GM18873 (cell line): ENCODE results near the gene AGBL5.
"Not testable (repeated sequence)": the region's sequence is repeated elsewhere in the genome, so short reads cannot be mapped to it uniquely, and the experiment has no call there.

Experiments used
- ATAC-seq: cut with Tn5 transposase; IDR thresholded peaks from one replicate; pipeline ENCODE4 v1.9.1; 2021; ENCODE audit warnings: mild to moderate bottlenecking, moderate library complexity, moderate number of reproducible peaks; ENCODE audit not compliant: unreplicated experiment, low FRiP score

AGBL5 gene

DNA sequence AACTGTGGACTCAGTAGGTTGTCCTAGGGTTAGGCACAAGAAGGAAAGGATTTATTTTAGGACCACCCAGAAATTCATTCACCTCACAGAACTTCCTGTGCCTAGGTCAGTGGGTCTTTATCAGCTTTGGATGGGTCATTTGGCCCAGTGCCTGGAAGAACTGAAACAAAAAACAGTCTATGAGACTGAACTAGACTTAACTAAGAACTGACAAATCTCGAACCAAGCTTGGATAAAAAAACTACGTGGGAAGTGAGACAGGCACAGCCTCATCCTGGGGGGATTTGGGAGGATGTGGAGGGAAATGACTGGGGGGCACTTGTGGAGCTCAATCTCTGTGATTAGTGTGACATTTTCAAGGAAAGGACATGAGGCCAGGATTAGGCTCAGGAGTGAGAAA lies 22.3 kb downstream of the AGBL5 start:
- ATAC-seq: no peak

- ATAC-seq: no peak
These were observed 23.5 kb downstream of the AGBL5 start for GRCh38 chr2:27074738-27075565.

DNA sequence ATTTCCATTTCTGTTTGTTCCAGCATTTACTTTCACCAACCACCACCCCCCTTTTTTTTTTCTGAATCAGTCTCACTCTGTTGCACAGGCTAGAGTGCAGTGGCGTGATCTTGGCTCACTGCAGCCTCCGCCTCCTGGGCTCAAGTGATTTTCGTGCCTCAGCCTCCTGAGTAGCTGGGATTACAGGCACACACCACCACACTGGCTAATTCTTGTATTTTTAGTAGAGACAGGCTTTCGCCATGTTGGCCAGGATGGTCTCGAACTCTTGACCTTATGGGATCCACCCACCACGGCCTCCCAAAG lies 24.1 kb downstream of the AGBL5 start:
- not testable (repeated sequence) for ATAC-seq

DNA sequence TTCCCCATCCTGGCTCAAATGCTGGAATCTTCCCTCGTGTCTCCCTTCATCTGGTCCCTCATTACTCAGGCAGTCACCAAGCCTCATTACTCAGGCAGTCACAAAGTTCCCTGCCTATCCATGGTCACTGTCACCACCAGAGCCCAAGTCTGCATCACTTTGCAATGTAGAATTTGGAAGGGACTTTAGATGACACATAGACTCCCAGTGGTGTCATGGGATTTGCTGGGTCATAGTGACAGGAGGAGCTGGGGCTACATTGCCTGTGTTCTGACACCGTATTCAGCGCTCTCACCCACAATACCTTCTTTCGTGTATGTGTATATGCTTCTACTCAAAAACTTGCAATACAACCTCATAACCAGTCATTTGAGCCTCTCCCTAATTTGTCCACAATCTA lies 24.9 kb downstream of the AGBL5 start:
- ATAC-seq: no peak

GRCh38 chr2:27077231-27077630 lies 25.8 kb downstream of the AGBL5 start:
- no peak for ATAC-seq

DNA sequence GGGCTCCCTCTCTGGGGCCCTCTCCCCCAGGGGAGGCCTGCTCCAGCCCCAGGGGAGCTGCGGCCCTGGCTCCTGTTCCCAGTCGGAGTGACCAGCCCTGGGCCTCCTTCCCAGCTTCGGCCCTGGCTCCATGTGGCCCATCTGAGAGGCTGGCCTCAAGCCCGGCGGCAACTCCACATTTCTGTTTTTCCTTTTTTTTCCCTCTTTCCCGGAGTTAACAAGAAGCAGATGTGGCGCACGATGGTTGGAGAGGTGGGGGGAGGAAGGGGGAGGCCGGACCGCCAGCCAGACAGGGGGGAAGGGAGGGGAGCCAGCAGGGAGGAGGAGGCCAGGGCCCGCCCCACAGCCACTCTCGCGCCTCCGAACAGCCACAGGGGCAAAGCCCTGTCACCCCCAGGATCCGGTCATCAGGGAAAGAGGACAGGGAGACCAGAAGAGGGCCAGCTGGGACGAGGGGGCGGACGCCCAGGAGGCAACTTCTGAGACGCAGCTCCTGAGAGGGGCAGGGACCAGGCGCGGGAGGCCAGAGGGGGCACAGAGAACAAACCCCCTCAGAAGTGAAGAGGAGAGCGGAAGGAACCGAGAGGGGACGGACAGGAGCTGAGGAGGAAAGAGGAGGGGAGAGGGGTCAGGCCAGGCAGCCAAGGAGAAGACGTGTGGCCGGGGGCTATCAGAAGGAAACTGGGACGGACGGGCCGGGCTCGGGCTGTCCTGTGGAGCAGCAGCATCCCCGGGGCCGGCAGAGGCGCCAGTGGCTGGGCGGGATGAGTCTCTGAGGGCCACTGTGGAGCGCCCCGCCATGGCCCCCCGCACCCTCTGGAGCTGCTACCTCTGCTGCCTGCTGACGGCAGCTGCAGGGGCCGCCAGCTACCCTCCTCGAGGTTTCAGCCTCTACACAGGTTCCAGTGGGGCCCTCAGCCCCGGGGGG lies 27.1 kb downstream of the AGBL5 start, which contains the start of gene EMILIN1:
Gene EMILIN1 (plus strand): TSS at position 349 of the 928 bp plus-strand sequence. CDS start 451 bp downstream, at position 800.
- no peak for ATAC-seq

DNA sequence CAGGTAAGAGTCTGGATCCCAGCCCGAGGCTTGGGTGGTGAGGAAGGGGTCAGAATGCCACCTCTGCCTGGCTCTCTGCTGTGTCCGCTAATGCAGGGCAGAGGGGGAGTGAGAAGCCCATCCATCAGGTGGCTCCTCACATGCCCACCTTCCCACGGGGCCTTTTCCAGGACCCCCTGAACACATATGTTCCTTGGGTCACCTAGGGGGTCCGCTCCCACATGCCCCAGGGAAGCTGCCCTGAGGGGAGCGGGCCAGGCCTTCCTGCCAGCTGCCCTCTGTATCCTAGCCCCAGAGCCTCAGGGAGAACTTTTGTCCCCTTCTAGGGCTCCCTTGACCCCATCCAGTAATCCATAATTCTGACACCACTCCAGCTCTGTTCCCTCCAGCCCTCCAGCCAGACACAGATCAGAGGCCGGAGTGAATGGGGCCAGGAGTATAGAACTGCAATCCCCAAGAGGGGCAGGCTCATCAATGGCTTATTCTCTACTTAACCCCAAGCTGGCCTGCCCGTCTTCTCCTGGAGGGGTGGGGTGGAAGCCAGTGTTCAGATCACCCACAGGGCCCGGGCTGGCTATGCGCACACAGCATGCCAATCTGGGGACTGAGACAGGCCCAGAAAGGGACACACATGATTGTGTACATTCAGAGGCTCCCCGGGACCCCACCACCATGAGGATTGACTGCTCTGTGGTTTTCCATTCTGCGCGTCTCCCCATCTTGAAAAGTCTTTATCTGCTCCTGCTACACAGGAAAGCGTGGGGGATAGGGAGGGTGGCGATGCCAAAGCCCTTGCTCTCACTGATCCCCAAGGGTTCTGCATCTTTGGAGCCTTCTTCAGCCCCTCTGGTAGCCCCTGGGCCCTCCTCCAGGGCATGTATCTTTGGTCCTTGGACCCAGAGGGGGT lies 28.0 kb downstream of the AGBL5 start:
- no peak for ATAC-seq

- no peak for ATAC-seq
These were observed 28.6 kb downstream of the AGBL5 start for GRCh38 chr2:27080140-27080469.

- ATAC-seq: no peak
These were observed 29.1 kb downstream of the AGBL5 start for GRCh38 chr2:27080603-27080936.

DNA sequence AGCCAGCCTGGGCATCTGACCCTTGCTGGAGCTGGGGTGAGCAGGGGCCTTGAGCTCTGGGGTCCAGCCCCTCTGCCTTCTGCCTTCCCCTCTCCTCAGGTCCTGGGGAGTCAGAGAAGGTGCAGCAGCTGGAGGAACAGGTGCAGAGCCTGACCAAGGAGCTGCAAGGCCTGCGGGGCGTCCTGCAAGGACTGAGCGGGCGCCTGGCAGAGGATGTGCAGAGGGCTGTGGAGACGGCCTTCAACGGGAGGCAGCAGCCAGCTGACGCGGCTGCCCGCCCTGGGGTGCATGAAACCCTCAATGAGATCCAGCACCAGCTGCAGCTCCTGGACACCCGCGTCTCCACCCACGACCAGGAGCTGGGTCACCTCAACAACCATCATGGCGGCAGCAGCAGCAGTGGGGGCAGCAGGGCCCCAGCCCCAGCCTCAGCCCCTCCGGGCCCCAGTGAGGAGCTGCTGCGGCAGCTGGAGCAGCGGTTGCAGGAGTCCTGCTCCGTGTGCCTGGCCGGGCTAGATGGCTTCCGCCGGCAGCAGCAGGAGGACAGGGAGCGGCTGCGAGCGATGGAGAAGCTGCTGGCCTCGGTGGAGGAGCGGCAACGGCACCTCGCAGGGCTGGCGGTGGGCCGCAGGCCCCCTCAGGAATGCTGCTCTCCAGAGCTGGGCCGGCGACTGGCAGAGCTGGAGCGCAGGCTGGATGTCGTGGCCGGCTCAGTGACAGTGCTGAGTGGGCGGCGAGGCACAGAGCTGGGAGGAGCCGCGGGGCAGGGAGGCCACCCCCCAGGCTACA lies 30.7 kb downstream of the AGBL5 start:
- no peak for ATAC-seq

DNA sequence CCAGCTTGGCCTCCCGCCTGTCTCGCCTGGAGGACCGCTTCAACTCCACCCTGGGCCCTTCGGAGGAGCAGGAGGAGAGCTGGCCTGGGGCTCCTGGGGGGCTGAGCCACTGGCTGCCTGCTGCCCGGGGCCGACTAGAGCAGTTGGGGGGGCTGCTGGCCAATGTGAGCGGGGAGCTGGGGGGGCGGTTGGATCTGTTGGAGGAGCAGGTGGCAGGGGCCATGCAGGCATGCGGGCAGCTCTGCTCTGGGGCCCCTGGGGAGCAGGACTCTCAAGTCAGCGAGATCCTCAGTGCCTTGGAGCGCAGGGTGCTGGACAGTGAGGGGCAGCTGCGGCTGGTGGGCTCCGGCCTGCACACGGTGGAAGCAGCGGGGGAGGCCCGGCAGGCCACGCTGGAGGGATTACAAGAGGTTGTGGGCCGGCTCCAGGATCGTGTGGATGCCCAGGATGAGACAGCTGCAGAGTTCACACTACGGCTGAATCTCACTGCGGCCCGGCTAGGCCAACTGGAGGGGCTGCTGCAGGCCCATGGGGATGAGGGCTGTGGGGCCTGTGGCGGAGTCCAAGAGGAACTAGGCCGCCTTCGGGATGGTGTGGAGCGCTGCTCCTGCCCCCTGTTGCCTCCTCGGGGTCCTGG lies 31.4 kb downstream of the AGBL5 start:
- no peak for ATAC-seq

GRCh38 chr2:27083410-27084296 lies 32.2 kb downstream of the AGBL5 start:
- no peak for ATAC-seq

- no peak for ATAC-seq
These were observed 33.0 kb downstream of the AGBL5 start for GRCh38 chr2:27084297-27085061.

DNA sequence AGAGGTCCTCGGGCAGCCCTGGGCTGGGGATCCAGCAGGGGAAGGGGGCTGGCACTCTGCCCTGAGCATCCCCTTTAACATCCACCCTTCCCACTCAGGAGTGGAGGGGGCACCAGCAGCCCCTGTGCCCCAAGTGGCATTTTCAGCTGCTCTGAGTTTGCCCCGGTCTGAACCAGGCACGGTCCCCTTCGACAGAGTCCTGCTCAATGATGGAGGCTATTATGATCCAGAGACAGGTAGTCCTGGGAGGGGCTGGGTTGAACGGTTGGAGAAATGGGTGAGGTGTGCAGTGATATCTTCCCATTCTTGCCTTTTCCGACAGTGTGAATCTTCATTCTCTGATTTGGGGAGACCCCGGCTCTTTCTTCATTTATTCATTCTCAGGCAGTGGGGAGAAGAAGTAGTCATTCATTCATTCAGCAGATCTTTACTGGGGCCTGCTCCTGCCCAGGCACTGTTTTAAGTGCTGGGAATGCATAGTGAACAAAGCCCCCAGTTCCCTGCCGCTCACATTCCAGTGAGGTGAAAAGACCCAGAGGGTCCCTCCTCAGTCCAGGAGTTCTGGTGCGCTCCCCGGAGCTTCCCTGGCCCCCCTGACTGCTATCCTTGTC lies 33.7 kb downstream of the AGBL5 start:
- ATAC-seq: no peak

DNA sequence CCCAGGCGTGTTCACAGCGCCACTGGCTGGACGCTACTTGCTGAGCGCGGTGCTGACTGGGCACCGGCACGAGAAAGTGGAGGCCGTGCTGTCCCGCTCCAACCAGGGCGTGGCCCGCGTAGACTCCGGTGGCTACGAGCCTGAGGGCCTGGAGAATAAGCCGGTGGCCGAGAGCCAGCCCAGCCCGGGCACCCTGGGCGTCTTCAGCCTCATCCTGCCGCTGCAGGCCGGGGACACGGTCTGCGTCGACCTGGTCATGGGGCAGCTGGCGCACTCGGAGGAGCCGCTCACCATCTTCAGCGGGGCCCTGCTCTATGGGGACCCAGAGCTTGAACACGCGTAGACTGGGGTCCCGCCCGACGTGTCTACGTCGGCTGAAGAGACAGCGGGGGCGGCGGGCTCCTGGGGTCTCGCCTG lies 34.2 kb downstream of the AGBL5 start:
- ATAC-seq: no peak

- ATAC-seq: peak; percentile 59
These were observed 34.7 kb downstream of the AGBL5 start for GRCh38 chr2:27086090-27086723.
